KOPT-K1 (cell line): ENCODE data around the gene AGK.

Experiments
- H3K27ac ChIP-seq: fragments of 200-600 bp; sonication (generic); 2 replicates; pipeline ENCODE4 v1.5.1; 2016; ENCODE audit warnings: antibody characterized with exemption, mild to moderate bottlenecking, low read depth, low read length; ENCODE audit not compliant: poor library complexity, severe bottlenecking
- H3K36me3 ChIP-seq: fragments of 200-600 bp; sonication (generic); 2 replicates; pipeline ENCODE4 v1.5.1; 2017; ENCODE audit warnings: antibody characterized with exemption, mild to moderate bottlenecking, low read length, moderate library complexity; ENCODE audit not compliant: insufficient read depth
- H3K9me3 ChIP-seq: fragments of 200-600 bp; sonication (generic); 2 replicates; pipeline ENCODE4 v1.5.1; 2017; ENCODE audit warnings: antibody characterized with exemption, low read length, mild to moderate bottlenecking; ENCODE audit not compliant: insufficient read depth, poor library complexity, severe bottlenecking

Gene AGK

DNA sequence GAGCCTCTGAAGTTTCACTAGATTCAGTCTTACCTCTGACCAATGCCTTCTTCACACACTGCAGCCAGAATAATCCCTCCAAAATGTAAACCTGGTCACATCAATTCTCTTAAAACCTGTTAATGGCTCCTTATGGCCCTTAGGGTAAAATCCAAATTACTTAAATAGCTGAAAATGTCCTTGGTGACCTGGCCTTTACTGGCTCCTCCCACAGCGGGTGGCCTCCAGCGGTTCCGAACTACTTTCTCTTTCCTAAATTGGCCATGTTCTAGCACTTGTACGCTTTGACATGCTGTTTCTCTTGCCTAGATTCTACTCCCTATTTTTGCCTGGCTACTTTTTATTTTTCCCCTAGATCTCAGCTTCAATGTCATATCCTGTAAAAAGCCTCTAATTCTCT, 36.1 kb downstream of the AGK start:
- no peaks in the 10 kb centered on the region for H3K9me3 ChIP-seq
- no peak overlapping the region for H3K27ac ChIP-seq
- H3K36me3 ChIP-seq: peaks cover 37% of the 10 kb centered on the region; the same call in 1 of the 2 replicates

GRCh38 chr7:141588912-141589311, 37.7 kb downstream of the AGK start:
- Histone ChIP-seq H3K27ac (no peak overlapping the region), H3K9me3 (no peaks in the 10 kb centered on the region), H3K36me3 (peaks cover 50% of the 10 kb centered on the region)

- H3K27ac ChIP-seq: no peak overlapping the region
- peaks cover 53% of the 10 kb centered on the region for H3K36me3 ChIP-seq
- no peaks in the 10 kb centered on the region for H3K9me3 ChIP-seq
Observed at GRCh38 chr7:141590071-141590470, 38.9 kb downstream of the AGK start.

GRCh38 chr7:141590666-141591065, 39.5 kb downstream of the AGK start:
- H3K27ac ChIP-seq: no peak overlapping the region
- no peaks in the 10 kb centered on the region for H3K9me3 ChIP-seq
- peaks cover 55% of the 10 kb centered on the region for H3K36me3 ChIP-seq

DNA sequence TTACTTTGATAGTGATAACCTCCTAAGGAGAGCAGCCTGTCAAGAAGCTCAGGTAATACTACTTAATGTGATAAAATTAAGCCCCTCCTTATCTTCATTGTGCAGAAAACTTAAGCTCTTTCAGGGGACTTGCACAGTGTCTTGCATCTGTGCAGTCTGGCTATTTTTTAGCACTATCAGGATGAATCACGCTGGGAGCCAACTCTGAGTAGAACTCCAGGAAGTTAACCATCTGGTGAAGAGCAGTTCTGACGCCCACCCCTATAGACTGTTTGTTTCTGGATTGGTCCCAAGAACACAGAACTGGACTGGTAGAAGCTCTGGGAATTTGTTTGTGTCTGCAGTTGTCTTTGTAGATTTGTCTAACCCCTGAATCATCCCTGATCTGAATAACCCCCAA, 41.9 kb downstream of the AGK start:
- H3K27ac ChIP-seq: no peak overlapping the region
- peaks cover 58% of the 10 kb centered on the region for H3K36me3 ChIP-seq
- no peaks in the 10 kb centered on the region for H3K9me3 ChIP-seq

- Histone ChIP-seq H3K27ac (no peak overlapping the region), H3K36me3 (peaks cover 76% of the 10 kb centered on the region), H3K9me3 (no peaks in the 10 kb centered on the region)
Observed at GRCh38 chr7:141597966-141598365, 46.8 kb downstream of the AGK start.

GRCh38 chr7:141598408-141598807, 47.2 kb downstream of the AGK start:
- H3K36me3 ChIP-seq: peaks cover 72% of the 10 kb centered on the region
- H3K9me3 ChIP-seq: no peaks in the 10 kb centered on the region
- H3K27ac ChIP-seq: no peak overlapping the region

- H3K36me3 ChIP-seq: peaks cover 62% of the 10 kb centered on the region
- H3K9me3 ChIP-seq: no peaks in the 10 kb centered on the region
- no peak overlapping the region for H3K27ac ChIP-seq
Observed at GRCh38 chr7:141600168-141601006, 49.2 kb downstream of the AGK start.

- Histone ChIP-seq H3K36me3 (peaks cover 70% of the 10 kb centered on the region), H3K9me3 (no peaks in the 10 kb centered on the region), H3K27ac (no peak overlapping the region)
Observed at GRCh38 chr7:141609576-141609975, 58.4 kb downstream of the AGK start.

DNA sequence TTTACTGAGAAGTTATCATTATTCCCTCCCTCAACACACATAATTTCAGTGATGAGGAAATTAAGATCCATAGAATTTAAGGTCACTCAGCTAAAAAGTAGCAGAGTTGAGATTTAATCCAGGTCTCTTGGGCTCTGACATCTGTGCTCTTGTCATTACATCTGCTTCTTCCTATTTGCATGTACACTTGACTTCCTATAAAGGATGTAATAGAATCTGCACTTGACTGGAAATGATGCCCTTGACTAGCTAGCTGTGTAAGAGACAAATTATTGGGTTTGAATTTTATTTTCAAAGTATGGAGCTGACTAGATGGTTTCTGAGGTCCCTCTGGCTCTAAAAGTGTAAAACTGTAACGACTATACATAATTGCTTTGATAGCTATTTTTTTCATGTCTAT, 59.5 kb downstream of the AGK start:
- no peaks in the 10 kb centered on the region for H3K9me3 ChIP-seq
- peaks cover 70% of the 10 kb centered on the region for H3K36me3 ChIP-seq
- H3K27ac ChIP-seq: no peak overlapping the region

- H3K36me3 ChIP-seq: peaks cover 63% of the 10 kb centered on the region
- H3K9me3 ChIP-seq: no peaks in the 10 kb centered on the region
- no peak overlapping the region for H3K27ac ChIP-seq
Observed at GRCh38 chr7:141612861-141613260, 61.7 kb downstream of the AGK start.

DNA sequence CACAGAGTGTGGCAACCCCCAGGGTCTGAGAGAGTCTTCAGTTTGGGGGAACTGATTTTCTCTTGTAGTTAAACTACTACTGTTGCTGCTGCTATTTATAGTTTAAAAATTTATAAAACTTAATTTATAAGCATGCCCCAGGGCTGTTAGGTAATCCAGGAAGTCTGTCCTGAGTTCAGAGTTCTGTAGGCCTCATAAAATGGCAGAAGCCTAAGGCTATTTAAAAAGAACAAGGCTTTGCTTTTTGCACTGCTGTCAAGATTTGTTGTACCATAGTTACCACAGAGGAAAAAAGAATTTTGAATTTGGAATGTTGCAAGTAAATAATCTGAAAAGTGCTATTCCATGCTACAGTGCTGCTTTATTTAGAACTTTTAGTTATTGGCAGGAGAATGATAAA, 66.1 kb downstream of the AGK start:
- H3K36me3 ChIP-seq: peaks cover 56% of the 10 kb centered on the region
- no peak overlapping the region for H3K27ac ChIP-seq
- no peaks in the 10 kb centered on the region for H3K9me3 ChIP-seq

DNA sequence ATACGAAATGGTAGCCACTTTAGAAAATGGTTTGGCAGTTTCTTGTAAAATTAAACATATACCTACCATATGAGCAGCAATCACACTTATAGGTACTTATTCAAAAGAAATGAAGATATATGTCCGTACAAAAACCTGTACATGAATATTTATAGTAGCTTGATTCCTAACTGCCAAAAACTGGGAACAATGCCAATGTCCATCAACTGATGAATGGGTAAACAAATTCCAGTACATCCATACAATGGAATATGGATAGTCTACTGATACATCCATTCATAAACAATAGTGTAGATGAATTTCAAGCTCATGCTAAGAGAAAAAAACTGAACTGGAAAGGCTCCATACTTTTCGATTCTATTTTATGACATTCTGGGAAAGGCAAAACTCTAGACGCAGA, 68.5 kb downstream of the AGK start:
- H3K9me3 ChIP-seq: no peaks in the 10 kb centered on the region
- H3K36me3 ChIP-seq: peaks cover 67% of the 10 kb centered on the region
- H3K27ac ChIP-seq: no peak overlapping the region

GRCh38 chr7:141624763-141625162, 73.6 kb downstream of the AGK start:
- Histone ChIP-seq H3K36me3 (peaks cover 61% of the 10 kb centered on the region), H3K9me3 (no peaks in the 10 kb centered on the region), H3K27ac (no peak overlapping the region)

- Histone ChIP-seq H3K9me3 (no peaks in the 10 kb centered on the region), H3K36me3 (peaks cover 33% of the 10 kb centered on the region), H3K27ac (no peak overlapping the region)
Observed at GRCh38 chr7:141630621-141631020, 79.4 kb downstream of the AGK start.

GRCh38 chr7:141631525-141631924, 80.3 kb downstream of the AGK start:
- H3K9me3 ChIP-seq: no peaks in the 10 kb centered on the region
- no peak overlapping the region for H3K27ac ChIP-seq
- H3K36me3 ChIP-seq: peaks cover 38% of the 10 kb centered on the region
